ENCODE data around the gene ZNF620.
"Not testable (repeated sequence)": the region's sequence is repeated elsewhere in the genome, so short reads cannot be mapped to it uniquely, and the experiment has no call there.

Gene ZNF620

DNA sequence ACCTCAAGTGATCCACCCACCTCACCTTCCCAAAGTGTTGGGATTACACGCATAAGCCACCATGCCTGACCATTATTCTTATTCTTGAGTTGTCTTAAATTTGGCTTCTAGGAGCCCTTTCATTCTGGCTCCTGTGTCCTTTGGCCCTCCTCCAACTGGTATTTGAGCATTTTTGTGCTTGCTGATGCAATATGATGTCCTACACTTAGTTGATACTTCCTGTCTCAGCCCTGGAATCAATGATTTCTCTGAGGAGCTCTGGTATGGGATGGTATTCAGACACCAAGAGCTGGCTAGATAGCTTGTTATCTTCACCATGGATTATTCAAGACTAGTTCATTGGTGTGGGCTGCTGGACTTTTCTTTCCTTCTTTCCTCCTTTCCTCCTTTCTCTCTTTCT is 44.3 kb downstream of the ZNF620 start:
- Histone ChIP-seq H3K27ac (no peak overlapping the region), H3K4me3 (no peak overlapping the region)
- DNase-seq (ENCODE audit: low spot score), result no peak
- TF ChIP-seq, protein P1, sequence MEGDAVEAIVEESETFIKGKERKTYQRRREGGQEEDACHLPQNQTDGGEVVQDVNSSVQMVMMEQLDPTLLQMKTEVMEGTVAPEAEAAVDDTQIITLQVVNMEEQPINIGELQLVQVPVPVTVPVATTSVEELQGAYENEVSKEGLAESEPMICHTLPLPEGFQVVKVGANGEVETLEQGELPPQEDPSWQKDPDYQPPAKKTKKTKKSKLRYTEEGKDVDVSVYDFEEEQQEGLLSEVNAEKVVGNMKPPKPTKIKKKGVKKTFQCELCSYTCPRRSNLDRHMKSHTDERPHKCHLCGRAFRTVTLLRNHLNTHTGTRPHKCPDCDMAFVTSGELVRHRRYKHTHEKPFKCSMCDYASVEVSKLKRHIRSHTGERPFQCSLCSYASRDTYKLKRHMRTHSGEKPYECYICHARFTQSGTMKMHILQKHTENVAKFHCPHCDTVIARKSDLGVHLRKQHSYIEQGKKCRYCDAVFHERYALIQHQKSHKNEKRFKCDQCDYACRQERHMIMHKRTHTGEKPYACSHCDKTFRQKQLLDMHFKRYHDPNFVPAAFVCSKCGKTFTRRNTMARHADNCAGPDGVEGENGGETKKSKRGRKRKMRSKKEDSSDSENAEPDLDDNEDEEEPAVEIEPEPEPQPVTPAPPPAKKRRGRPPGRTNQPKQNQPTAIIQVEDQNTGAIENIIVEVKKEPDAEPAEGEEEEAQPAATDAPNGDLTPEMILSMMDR (IDR thresholded peaks at IDR 0.05), result no peak

DNA sequence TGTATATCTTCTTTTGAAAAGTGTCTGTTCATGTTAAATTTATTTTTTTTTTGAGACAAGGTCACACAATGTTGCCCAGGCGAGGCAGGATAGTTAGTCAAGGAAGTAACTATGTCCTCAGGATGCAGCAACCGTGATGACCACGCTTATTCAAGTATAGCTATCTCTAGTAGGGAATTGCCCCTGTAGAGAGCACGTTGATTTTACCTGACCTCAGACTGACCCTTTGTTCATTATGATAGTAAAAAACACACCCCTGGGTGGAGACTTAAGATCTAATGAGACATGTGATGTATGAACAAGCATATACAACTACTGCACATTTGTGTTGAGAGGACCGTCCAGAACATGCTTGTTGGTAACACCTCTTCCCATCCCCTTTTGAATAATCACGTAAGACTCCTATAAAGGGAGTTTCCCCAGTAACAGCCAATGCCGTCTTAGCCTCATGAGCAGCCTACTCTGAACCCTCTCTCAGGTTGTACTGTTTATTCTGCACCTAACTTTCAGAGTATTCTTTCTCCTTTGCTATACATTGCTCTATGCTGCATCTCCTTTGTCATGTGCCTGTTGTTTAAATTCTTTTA is 51.8 kb downstream of the ZNF620 start:
- H3K4me3 ChIP-seq, result no peak overlapping the region
- no peak overlapping the region for H3K27ac ChIP-seq
- DNase-seq (ENCODE audit: low spot score), result no peak
- TF ChIP-seq, protein P1 (IDR thresholded peaks at IDR 0.05), result no peak

DNA sequence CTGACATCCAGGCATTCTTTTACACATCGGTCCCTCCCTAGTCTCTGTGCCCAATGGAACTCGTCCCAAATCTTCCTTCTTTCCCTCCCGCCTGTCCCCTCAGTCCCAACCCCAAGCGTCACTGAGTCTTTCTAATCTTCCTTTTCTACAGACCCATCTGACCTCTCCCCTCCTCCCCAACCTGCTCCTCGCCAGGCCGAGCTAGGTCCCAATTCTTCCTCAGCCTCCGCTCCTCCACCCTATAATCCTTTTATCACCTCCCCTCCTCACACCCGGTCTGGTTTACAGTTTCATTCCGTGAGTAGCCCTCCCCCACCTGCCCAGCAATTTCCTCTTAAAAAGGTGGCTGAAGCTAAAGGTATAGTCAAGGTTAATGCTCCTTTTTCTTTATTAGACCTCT is 56.6 kb downstream of the ZNF620 start:
- H3K4me3 ChIP-seq; DNase-seq (ENCODE audit: low spot score); H3K27ac ChIP-seq: not testable (repeated sequence)

DNA sequence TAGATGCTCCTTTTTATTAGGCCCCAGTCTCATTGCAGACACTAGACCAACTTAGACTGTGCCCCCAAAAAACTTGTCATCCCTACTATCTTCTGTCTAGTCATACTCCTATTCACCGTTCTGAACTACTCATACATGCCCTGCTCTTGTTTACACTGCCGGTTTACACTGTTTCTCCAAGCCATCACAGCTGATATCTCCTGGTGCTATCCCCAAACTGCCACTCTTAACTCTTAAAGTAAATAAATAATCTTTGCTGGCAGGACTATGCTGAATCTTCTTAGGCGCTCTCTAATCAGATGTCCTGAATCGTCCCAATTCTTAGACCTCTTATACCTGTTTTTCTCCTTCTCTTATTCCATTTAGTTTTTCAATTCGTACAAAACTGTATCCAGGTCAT is 59.8 kb downstream of the ZNF620 start:
- not testable (repeated sequence) for H3K27ac ChIP-seq; DNase-seq (ENCODE audit: low spot score); H3K4me3 ChIP-seq

DNA sequence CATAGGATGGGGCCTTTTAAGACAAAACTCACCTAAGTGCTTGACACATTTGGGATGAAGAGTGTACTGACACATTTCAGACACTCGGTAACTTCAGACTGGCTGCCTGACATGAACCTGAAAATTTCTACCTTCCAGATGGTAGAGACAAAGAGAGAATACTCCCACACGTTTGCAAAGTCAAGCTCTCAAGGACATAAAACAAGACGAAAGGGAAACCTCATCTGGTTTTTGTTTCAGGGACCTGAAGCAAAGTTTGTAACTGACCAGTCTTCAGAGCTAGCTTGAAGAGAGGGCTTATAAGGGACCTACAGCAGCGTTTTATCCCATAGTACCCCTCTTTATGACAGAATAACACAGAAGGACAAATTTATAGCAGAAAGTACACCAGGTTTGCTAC is 60.9 kb downstream of the ZNF620 start:
- Histone ChIP-seq H3K4me3 (no peak overlapping the region), H3K27ac (no peak overlapping the region)
- DNase-seq (ENCODE audit: low spot score), result no peak
- TF ChIP-seq, protein P1 (IDR thresholded peaks at IDR 0.05), result no peak

Data from coronary artery (tissue), 2 donors.